HepG2 (cell line): ENCODE measurements around the gene CAMK4. TPM values are rescaled to one million over a fixed set of nuclear protein-coding genes. Genes with fewer than 3 reads are reported as not detected.

Source experiments
- ATAC-seq: fragments of 200-7000 bp; cut with Tn5 transposase; 3 replicates; pipeline ENCODE4 v1.9.1; 2020; ENCODE audit warnings: mild to moderate bottlenecking, moderate library complexity
- BruUV-seq: library from RNA; stranded (reverse); fragments of 400-500 nt; replicated peaks from 2 replicates; lab custom pipeline; 2021; lab: Mats Ljungman, UMichigan
- CTCF ChIA-PET: fragments of 300-600 bp; formaldehyde crosslinking; extraction: SDS; loops from one replicate; lab custom pipeline; 2021; ENCODE audit warnings: low total read pairs, inconsistent platforms, low intra/inter-chr PET ratio; lab: Yijun Ruan, JAX
- POLR2A ChIA-PET: fragments of 350-600 bp; sonication (Branson Sonifier 250); formaldehyde crosslinking; loops from one replicate; lab custom pipeline; 2020; ENCODE audit warnings: antibody characterized with exemption, inconsistent platforms; lab: Yijun Ruan, JAX
- DNase-seq: peaks from one replicate; pipeline ENCODE4 v3.0.0-alpha.2; 2015; ENCODE audit warnings: low spot score
- FAIRE-seq: peaks from 3 replicates; lab custom pipeline; 2011; peaks lifted over from hg19 to GRCh38; lab: Jason Lieb, UNC
- H2AFZ ChIP-seq: one replicate; pipeline ENCODE4 v1.6.1; 2011; ENCODE audit warnings: low read length, inconsistent platforms
- H3K27ac ChIP-seq: fragments of 300-600 bp; 3 replicates; pipeline ENCODE4 v1.8.0; 2011; ENCODE audit warnings: mixed run types, mild to moderate bottlenecking, mixed read lengths, low read length, inconsistent platforms; ENCODE audit not compliant: insufficient read depth; ENCODE audit errors: extremely low read length
- H3K27me3 ChIP-seq, 2 experiments: fragments of 200-600 bp in 1 of 2; 2 replicates in 1 of 2; 3 replicates in 1 of 2; pipeline versions ENCODE4 v1.6.0 to v1.8.0; 2011; ENCODE audit warnings: low read length in 2 of 2, mild to moderate bottlenecking in 2 of 2, moderate library complexity in 2 of 2, inconsistent platforms in 1 of 2; ENCODE audit not compliant: insufficient read depth in 2 of 2, control insufficient read depth in 1 of 2
- H3K36me3 ChIP-seq, 2 experiments: fragments of 200-600 bp in 1 of 2; replicated peaks in 1 of 2; 2 replicates in 1 of 2; 3 replicates in 1 of 2; pipeline versions ENCODE4 v1.5.1 to v1.8.0; 2011; ENCODE audit warnings: low read length in 2 of 2, inconsistent platforms in 1 of 2; ENCODE audit not compliant: insufficient read depth in 2 of 2, control insufficient read depth in 1 of 2
- H3K4me1 ChIP-seq: 2 replicates; pipeline ENCODE4 v1.5.1; 2012; ENCODE audit warnings: low read length, inconsistent platforms; ENCODE audit not compliant: insufficient read depth
- H3K4me2 ChIP-seq: 2 replicates; pipeline ENCODE4 v1.6.0; 2011; ENCODE audit warnings: low read depth, low read length, inconsistent platforms
- H3K4me3 ChIP-seq, 3 experiments: fragments of 200-600 bp in 1 of 3; sonication (generic), shearing (Covaris generic) in 1 of 3; replicated peaks in 1 of 3; 2 replicates each; pipeline ENCODE4 v1.5.1; 2011 to 2016; ENCODE audit warnings: low read length in 3 of 3, inconsistent platforms in 2 of 3, low read depth in 2 of 3, mild to moderate bottlenecking in 2 of 3, control low read depth in 1 of 3, mixed read lengths in 1 of 3; ENCODE audit not compliant: insufficient read depth in 1 of 3
- H3K79me2 ChIP-seq: one replicate; pipeline ENCODE4 v1.6.1; 2011; ENCODE audit warnings: low read length, inconsistent platforms; ENCODE audit not compliant: insufficient read depth
- H3K9ac ChIP-seq: 2 replicates; pipeline ENCODE4 v1.6.0; 2011; ENCODE audit warnings: mild to moderate bottlenecking, low read depth, low read length, inconsistent platforms; ENCODE audit not compliant: insufficient read depth
- H3K9me3 ChIP-seq: 2 replicates; pipeline ENCODE4 v1.5.1; 2012; ENCODE audit warnings: mild to moderate bottlenecking, low read length
- H4K20me1 ChIP-seq: 2 replicates; pipeline ENCODE4 v1.6.0; 2011; ENCODE audit warnings: inconsistent platforms, mild to moderate bottlenecking, low read length, moderate library complexity; ENCODE audit not compliant: insufficient read depth
- AGO1 ChIP-seq: fragments of 200-400 bp; formaldehyde crosslinking; IDR thresholded peaks from 2 replicates; pipeline ENCODE4 v1.6.1; 2017; ENCODE audit warnings: mild to moderate bottlenecking, low read depth, low read length, moderate library complexity; ENCODE audit not compliant: poor library complexity, severe bottlenecking
- FOXA1 ChIP-seq, 2 experiments: fragments of 450-650 bp in 1 of 2; sonication (generic) in 1 of 2; formaldehyde crosslinking in 1 of 2; IDR thresholded peaks; 2 replicates each; pipeline versions ENCODE4 v1.4.0 to v1.6.1; 2016 to 2020; ENCODE audit warnings: missing genetic modification reagents in 1 of 2
- HNF1B ChIP-seq: sonication (generic); formaldehyde crosslinking; IDR thresholded peaks from 2 replicates; pipeline ENCODE4 v1.5.1; 2020; ENCODE audit warnings: mild to moderate bottlenecking, moderate library complexity, missing genetic modification reagents
- MIER3 ChIP-seq: IDR thresholded peaks from 2 replicates; pipeline ENCODE4 v1.6.1; 2016; ENCODE audit warnings: missing compliant biosample characterization, borderline replicate concordance
- MIXL1 ChIP-seq: IDR thresholded peaks from 2 replicates; pipeline ENCODE4 v1.6.1; 2016
- RELA ChIP-seq: sonication (generic); formaldehyde crosslinking; IDR thresholded peaks from 2 replicates; pipeline ENCODE4 v1.4.0; 2020; ENCODE audit warnings: missing genetic modification reagents
- SCMH1 ChIP-seq: sonication (generic); formaldehyde crosslinking; IDR thresholded peaks from 2 replicates; pipeline ENCODE4 v1.9.0; 2021; ENCODE audit warnings: missing genetic modification reagents, mild to moderate bottlenecking, borderline replicate concordance
- ZNF30 ChIP-seq: sonication (generic); formaldehyde crosslinking; IDR thresholded peaks from 2 replicates; pipeline ENCODE4 v1.5.0; 2020; ENCODE audit warnings: mild to moderate bottlenecking, missing genetic modification reagents
- ZNF782 ChIP-seq: sonication (generic); formaldehyde crosslinking; IDR thresholded peaks from 2 replicates; pipeline ENCODE4 v1.4.0; 2020; ENCODE audit warnings: missing genetic modification reagents, mild to moderate bottlenecking, borderline replicate concordance
- WGBS: methylation state at CpG from one replicate; pipeline ENCODE4 v1.1.6; 2017; ENCODE audit warnings: low lambda C conversion rate; 5-methylcytosine and 5-hydroxymethylcytosine counted together
- in situ Hi-C: cut with HindIII; loops from 2 replicates; pipeline ENCODE4 v1.10.0; 2017; ENCODE audit warnings: low pct_unique_long_range_greater_than_20kb; ENCODE audit not compliant: extremely low pct_ligation_motif_present
- intact Hi-C: fragments of 100-400 bp; cut with micrococcal nuclease; formaldehyde crosslinking; loops from one replicate; pipeline ENCODE4 v1.10.0; 2022; ENCODE audit not compliant: unreplicated experiment
- polyA plus RNA-seq, 8 experiments: library from polyadenylated mRNA; depleted of rRNA in 3 of 8; stranded (reverse) in 7 of 8; unstranded in 1 of 8; fragments of >200 nt; fragmentation: Illumina TruSeq in 4 of 8; extraction: Trizol in 4 of 8; gene quantifications; 2 replicates each; pipeline versions ENCODE4 v1.2.1 to v1.2.3, GENCODE V29; 2011 to 2016; ENCODE audit warnings: low read depth in 4 of 8, missing spikeins in 1 of 8, mixed read lengths in 1 of 8; ENCODE audit not compliant: insufficient read depth in 1 of 8
- total RNA-seq, 5 experiments: library from RNA; depleted of rRNA; stranded (reverse); fragments of >200 nt; fragmentation: Illumina TruSeq; extraction: Trizol; gene quantifications; 2 replicates each; pipeline ENCODE4 v1.2.3, GENCODE V29; 2016; ENCODE audit warnings: low read depth in 1 of 5
- TF ChIP-seq, protein P1 (sequence below): IDR thresholded peaks from 2 replicates; pipeline ENCODE4 v1.6.1; 2016

Gene CAMK4
- total and polyA plus RNA-seq, 2 of the 13 experiments (the other 11 are each of a cell fraction or from before 2014, with no cell fraction given), result not detected

DNA sequence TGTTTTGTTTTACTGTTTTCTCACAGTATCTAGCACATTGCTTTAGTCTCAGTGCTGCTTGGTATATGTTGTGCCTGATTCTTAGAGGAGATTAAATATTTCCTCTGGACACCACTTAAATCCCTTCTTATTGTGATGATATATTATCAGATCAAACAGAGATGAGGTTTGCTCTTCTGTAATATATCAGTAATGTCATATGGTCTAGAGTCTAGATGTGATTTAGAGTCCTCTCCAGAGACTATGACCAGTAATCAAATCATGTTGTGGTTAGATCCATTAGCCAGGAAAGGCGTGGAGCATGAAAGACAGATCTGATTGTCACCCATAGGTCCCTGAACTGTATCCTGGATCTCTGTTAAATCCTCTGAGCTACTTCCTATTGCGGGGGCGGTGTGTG is 24.4 kb downstream of the CAMK4 start:
- H3K4me1 ChIP-seq, result no peaks in the 10 kb centered on the region
- intact Hi-C loops (no loop called here), in situ Hi-C loops (no loop called here)
- no peak for TF ChIP-seq HNF1B (CRISPR knock-in tag)
- no peak for TF ChIP-seq FOXA1 (IDR thresholded peaks at IDR 0.05)
- TF ChIP-seq FOXA1 (CRISPR knock-in tag; IDR thresholded peaks at IDR 0.05), result no peak
- TF ChIP-seq MIER3, result no peak
- no peak for TF ChIP-seq ZNF30 (CRISPR knock-in tag)
- TF ChIP-seq SCMH1 (CRISPR knock-in tag), result no peak
- TF ChIP-seq, protein P1, sequence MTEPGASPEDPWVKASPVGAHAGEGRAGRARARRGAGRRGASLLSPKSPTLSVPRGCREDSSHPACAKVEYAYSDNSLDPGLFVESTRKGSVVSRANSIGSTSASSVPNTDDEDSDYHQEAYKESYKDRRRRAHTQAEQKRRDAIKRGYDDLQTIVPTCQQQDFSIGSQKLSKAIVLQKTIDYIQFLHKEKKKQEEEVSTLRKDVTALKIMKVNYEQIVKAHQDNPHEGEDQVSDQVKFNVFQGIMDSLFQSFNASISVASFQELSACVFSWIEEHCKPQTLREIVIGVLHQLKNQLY (CRISPR knock-in tag), result no peak
- no peak for TF ChIP-seq RELA (CRISPR knock-in tag)
- TF ChIP-seq ZNF782 (CRISPR knock-in tag), result no peak
- TF ChIP-seq MIXL1 (CRISPR knock-in tag), result no peak
- no peak for TF ChIP-seq AGO1
- DNase-seq, result no peak
- no peak for FAIRE-seq
- CTCF ChIA-PET, result no interaction called here
- H3K4me3 ChIP-seq, result no peak overlapping the region
- no peak overlapping the region for H3K9ac ChIP-seq
- H3K36me3 ChIP-seq, result no peaks in the 10 kb centered on the region
- no peaks in the 10 kb centered on the region for H3K9me3 ChIP-seq
- no peaks in the 10 kb centered on the region for H3K79me2 ChIP-seq
- no peak overlapping the region for H3K4me2 ChIP-seq
- no peak for ATAC-seq
- no peak overlapping the region for H3K27ac ChIP-seq
- no TSS peak for BruUV-seq
- H2AFZ ChIP-seq, result no peak overlapping the region
- POLR2A ChIA-PET, result no interaction called here
- H4K20me1 ChIP-seq, result no peaks in the 10 kb centered on the region
- 4% methylated on average over 3 of the region's 3 CpGs for WGBS
- no peaks in the 10 kb centered on the region for H3K27me3 ChIP-seq
